HEK293 (cell line): ENCODE measurements around the gene PRDM7.

Experiments used
- KLF1 ChIP-seq: fragments of 450-650 bp; formaldehyde crosslinking; IDR thresholded peaks from 2 replicates; pipeline ENCODE4 v1.5.1; 2016; ENCODE audit warnings: missing biosample characterization, missing genetic modification characterization
- KLF16 ChIP-seq: fragments of 450-650 bp; formaldehyde crosslinking; IDR thresholded peaks from 2 replicates; pipeline ENCODE4 v1.5.1; 2017; ENCODE audit warnings: missing biosample characterization, missing genetic modification characterization
- MEIS1 ChIP-seq: sonication (generic); formaldehyde crosslinking; IDR thresholded peaks from 2 replicates; pipeline ENCODE4 v1.8.1; 2022; ENCODE audit warnings: missing genetic modification reagents, mild to moderate bottlenecking, borderline replicate concordance
- MYNN ChIP-seq: fragments of 450-650 bp; formaldehyde crosslinking; IDR thresholded peaks from 2 replicates; pipeline ENCODE4 v1.5.1; 2016; ENCODE audit warnings: missing biosample characterization, missing genetic modification characterization, borderline replicate concordance
- OVOL3 ChIP-seq: fragments of 450-650 bp; formaldehyde crosslinking; IDR thresholded peaks from 2 replicates; pipeline ENCODE4 v1.5.1; 2016; ENCODE audit warnings: missing biosample characterization, missing genetic modification characterization
- RBAK ChIP-seq: fragments of 450-650 bp; formaldehyde crosslinking; IDR thresholded peaks from 2 replicates; pipeline ENCODE4 v1.5.1; 2016; ENCODE audit warnings: missing biosample characterization, missing genetic modification characterization
- ZIC2 ChIP-seq: fragments of 450-650 bp; formaldehyde crosslinking; IDR thresholded peaks from 2 replicates; pipeline ENCODE4 v1.5.1; 2016; ENCODE audit warnings: missing biosample characterization, missing genetic modification characterization
- ZNF112 ChIP-seq: fragments of 450-650 bp; formaldehyde crosslinking; IDR thresholded peaks from 2 replicates; pipeline ENCODE4 v1.5.0; 2017; ENCODE audit warnings: missing biosample characterization, missing genetic modification characterization
- ZNF169 ChIP-seq: fragments of 450-650 bp; formaldehyde crosslinking; IDR thresholded peaks from 2 replicates; pipeline ENCODE4 v1.5.1; 2016; ENCODE audit warnings: missing biosample characterization, missing genetic modification characterization
- ZNF214 ChIP-seq: fragments of 450-650 bp; formaldehyde crosslinking; IDR thresholded peaks from 2 replicates; pipeline ENCODE4 v1.5.1; 2017; ENCODE audit warnings: missing biosample characterization, mild to moderate bottlenecking, missing genetic modification characterization, borderline replicate concordance
- ZNF221 ChIP-seq: fragments of 450-650 bp; formaldehyde crosslinking; IDR thresholded peaks from 2 replicates; pipeline ENCODE4 v1.5.1; 2017; ENCODE audit warnings: missing biosample characterization, missing genetic modification characterization, borderline replicate concordance
- ZNF302 ChIP-seq: fragments of 450-650 bp; formaldehyde crosslinking; IDR thresholded peaks from 2 replicates; pipeline ENCODE4 v1.5.1; 2016; ENCODE audit warnings: missing biosample characterization, missing genetic modification characterization, low read depth
- ZNF341 ChIP-seq: fragments of 450-650 bp; formaldehyde crosslinking; IDR thresholded peaks from 2 replicates; pipeline ENCODE4; 2016; ENCODE audit warnings: low read depth, missing biosample characterization, missing genetic modification characterization
- ZNF394 ChIP-seq: fragments of 450-650 bp; formaldehyde crosslinking; IDR thresholded peaks from 2 replicates; pipeline ENCODE4 v1.5.1; 2016; ENCODE audit warnings: missing biosample characterization, missing genetic modification characterization, mild to moderate bottlenecking, moderate library complexity, borderline replicate concordance
- ZNF654 ChIP-seq: fragments of 450-650 bp; formaldehyde crosslinking; IDR thresholded peaks from 2 replicates; pipeline ENCODE4 v1.5.1; 2016; ENCODE audit warnings: low read depth, missing biosample characterization, missing genetic modification characterization
- ZNF747 ChIP-seq: fragments of 450-650 bp; formaldehyde crosslinking; IDR thresholded peaks from 2 replicates; pipeline ENCODE4 v1.5.1; 2016; ENCODE audit warnings: missing biosample characterization, missing genetic modification characterization
- ZSCAN4 ChIP-seq: fragments of 450-650 bp; formaldehyde crosslinking; IDR thresholded peaks from 2 replicates; pipeline ENCODE4 v1.5.1; 2017; ENCODE audit warnings: missing biosample characterization, missing genetic modification characterization
- TF ChIP-seq, protein P1 (sequence below): fragments of 450-650 bp; formaldehyde crosslinking; IDR thresholded peaks from 2 replicates; pipeline ENCODE4 v1.5.1; 2016; ENCODE audit warnings: missing biosample characterization, missing genetic modification characterization
- TF ChIP-seq, protein P2 (sequence below): fragments of 450-650 bp; formaldehyde crosslinking; IDR thresholded peaks from 2 replicates; pipeline ENCODE4 v1.5.1; 2016; ENCODE audit warnings: missing biosample characterization, missing genetic modification characterization
- TF ChIP-seq, protein P3 (sequence below): fragments of 450-650 bp; formaldehyde crosslinking; IDR thresholded peaks from 2 replicates; pipeline ENCODE4 v1.5.1; 2016; ENCODE audit warnings: missing biosample characterization, missing genetic modification characterization
- TF ChIP-seq, protein P4 (sequence below): fragments of 450-650 bp; formaldehyde crosslinking; IDR thresholded peaks from 2 replicates; pipeline ENCODE4 v1.5.1; 2016; ENCODE audit warnings: missing biosample characterization, missing genetic modification characterization
- TF ChIP-seq, protein P5 (sequence below): fragments of 450-650 bp; formaldehyde crosslinking; IDR thresholded peaks from 2 replicates; pipeline ENCODE4 v1.5.1; 2016; ENCODE audit warnings: missing biosample characterization, missing genetic modification characterization
- TF ChIP-seq, protein P6 (sequence below): fragments of 450-650 bp; formaldehyde crosslinking; optimal IDR thresholded peaks from 2 replicates; pipeline ENCODE3; 2016; ENCODE audit warnings: missing biosample characterization, mild to moderate bottlenecking, missing genetic modification characterization
- TF ChIP-seq, protein P7 (sequence below): fragments of 450-650 bp; formaldehyde crosslinking; IDR thresholded peaks from 2 replicates; pipeline ENCODE4 v1.5.1; 2017; ENCODE audit warnings: missing biosample characterization, mild to moderate bottlenecking, missing genetic modification characterization, moderate library complexity

PRDM7 gene

GRCh38 chr16:90046971-90047713, 30.0 kb downstream of the PRDM7 start (continued):
- TF ChIP-seq ZNF394 (tag by site-specific recombination) = no peak
- no peak for TF ChIP-seq ZNF302 (tag by site-specific recombination)
- TF ChIP-seq RBAK (tag by site-specific recombination) = no peak
- no peak for TF ChIP-seq ZSCAN4
- no peak for TF ChIP-seq ZNF214 (tag by site-specific recombination)
- TF ChIP-seq ZNF654 (tag by site-specific recombination) = no peak
- TF ChIP-seq MEIS1 (CRISPR knock-in tag) = no peak
- no peak for TF ChIP-seq ZNF112
- TF ChIP-seq, protein P1, sequence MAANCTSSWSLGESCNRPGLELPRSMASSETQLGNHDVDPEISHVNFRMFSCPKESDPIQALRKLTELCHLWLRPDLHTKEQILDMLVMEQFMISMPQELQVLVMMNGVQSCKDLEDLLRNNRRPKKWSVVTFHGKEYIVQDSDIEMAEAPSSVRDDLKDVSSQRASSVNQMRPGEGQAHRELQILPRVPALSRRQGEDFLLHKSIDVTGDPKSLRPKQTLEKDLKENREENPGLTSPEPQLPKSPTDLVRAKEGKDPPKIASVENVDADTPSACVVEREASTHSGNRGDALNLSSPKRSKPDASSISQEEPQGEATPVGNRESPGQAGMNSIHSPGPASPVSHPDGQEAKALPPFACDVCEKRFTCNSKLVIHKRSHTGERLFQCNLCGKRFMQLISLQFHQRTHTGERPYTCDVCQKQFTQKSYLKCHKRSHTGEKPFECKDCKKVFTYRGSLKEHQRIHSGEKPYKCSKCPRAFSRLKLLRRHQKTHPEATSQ (tag by site-specific recombination) = no peak
- TF ChIP-seq ZIC2 (tag by site-specific recombination) = peak; percentile 68
- no peak for TF ChIP-seq ZNF221 (tag by site-specific recombination)
- TF ChIP-seq ZNF169 (tag by site-specific recombination) = no peak
- TF ChIP-seq ZNF341 (tag by site-specific recombination) = no peak
- TF ChIP-seq, protein P2, sequence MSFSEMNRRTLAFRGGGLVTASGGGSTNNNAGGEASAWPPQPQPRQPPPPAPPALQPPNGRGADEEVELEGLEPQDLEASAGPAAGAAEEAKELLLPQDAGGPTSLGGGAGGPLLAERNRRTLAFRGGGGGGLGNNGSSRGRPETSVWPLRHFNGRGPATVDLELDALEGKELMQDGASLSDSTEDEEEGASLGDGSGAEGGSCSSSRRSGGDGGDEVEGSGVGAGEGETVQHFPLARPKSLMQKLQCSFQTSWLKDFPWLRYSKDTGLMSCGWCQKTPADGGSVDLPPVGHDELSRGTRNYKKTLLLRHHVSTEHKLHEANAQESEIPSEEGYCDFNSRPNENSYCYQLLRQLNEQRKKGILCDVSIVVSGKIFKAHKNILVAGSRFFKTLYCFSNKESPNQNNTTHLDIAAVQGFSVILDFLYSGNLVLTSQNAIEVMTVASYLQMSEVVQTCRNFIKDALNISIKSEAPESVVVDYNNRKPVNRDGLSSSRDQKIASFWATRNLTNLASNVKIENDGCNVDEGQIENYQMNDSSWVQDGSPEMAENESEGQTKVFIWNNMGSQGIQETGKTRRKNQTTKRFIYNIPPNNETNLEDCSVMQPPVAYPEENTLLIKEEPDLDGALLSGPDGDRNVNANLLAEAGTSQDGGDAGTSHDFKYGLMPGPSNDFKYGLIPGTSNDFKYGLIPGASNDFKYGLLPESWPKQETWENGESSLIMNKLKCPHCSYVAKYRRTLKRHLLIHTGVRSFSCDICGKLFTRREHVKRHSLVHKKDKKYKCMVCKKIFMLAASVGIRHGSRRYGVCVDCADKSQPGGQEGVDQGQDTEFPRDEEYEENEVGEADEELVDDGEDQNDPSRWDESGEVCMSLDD (tag by site-specific recombination) = no peak
- no peak for TF ChIP-seq OVOL3 (tag by site-specific recombination)
- TF ChIP-seq, protein P3, sequence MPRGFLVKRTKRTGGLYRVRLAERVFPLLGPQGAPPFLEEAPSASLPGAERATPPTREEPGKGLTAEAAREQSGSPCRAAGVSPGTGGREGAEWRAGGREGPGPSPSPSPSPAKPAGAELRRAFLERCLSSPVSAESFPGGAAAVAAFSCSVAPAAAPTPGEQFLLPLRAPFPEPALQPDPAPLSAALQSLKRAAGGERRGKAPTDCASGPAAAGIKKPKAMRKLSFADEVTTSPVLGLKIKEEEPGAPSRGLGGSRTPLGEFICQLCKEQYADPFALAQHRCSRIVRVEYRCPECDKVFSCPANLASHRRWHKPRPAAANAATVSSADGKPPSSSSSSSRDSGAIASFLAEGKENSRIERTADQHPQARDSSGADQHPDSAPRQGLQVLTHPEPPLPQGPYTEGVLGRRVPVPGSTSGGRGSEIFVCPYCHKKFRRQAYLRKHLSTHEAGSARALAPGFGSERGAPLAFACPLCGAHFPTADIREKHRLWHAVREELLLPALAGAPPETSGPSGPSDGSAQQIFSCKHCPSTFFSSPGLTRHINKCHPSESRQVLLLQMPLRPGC (tag by site-specific recombination) = no peak
- no peak for TF ChIP-seq ZNF747 (tag by site-specific recombination)
- TF ChIP-seq KLF16 (tag by site-specific recombination) = no peak
- TF ChIP-seq, protein P4, sequence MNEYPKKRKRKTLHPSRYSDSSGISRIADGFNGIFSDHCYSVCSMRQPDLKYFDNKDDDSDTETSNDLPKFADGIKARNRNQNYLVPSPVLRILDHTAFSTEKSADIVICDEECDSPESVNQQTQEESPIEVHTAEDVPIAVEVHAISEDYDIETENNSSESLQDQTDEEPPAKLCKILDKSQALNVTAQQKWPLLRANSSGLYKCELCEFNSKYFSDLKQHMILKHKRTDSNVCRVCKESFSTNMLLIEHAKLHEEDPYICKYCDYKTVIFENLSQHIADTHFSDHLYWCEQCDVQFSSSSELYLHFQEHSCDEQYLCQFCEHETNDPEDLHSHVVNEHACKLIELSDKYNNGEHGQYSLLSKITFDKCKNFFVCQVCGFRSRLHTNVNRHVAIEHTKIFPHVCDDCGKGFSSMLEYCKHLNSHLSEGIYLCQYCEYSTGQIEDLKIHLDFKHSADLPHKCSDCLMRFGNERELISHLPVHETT (tag by site-specific recombination) = no peak
- TF ChIP-seq MYNN (tag by site-specific recombination) = no peak
- TF ChIP-seq, protein P5, sequence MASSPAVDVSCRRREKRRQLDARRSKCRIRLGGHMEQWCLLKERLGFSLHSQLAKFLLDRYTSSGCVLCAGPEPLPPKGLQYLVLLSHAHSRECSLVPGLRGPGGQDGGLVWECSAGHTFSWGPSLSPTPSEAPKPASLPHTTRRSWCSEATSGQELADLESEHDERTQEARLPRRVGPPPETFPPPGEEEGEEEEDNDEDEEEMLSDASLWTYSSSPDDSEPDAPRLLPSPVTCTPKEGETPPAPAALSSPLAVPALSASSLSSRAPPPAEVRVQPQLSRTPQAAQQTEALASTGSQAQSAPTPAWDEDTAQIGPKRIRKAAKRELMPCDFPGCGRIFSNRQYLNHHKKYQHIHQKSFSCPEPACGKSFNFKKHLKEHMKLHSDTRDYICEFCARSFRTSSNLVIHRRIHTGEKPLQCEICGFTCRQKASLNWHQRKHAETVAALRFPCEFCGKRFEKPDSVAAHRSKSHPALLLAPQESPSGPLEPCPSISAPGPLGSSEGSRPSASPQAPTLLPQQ (tag by site-specific recombination) = peak; percentile 49; the same call in 1 of the 2 replicates
- TF ChIP-seq KLF1 (tag by site-specific recombination) = peak; percentile 34; the same call in 1 of the 2 replicates
- TF ChIP-seq, protein P6, sequence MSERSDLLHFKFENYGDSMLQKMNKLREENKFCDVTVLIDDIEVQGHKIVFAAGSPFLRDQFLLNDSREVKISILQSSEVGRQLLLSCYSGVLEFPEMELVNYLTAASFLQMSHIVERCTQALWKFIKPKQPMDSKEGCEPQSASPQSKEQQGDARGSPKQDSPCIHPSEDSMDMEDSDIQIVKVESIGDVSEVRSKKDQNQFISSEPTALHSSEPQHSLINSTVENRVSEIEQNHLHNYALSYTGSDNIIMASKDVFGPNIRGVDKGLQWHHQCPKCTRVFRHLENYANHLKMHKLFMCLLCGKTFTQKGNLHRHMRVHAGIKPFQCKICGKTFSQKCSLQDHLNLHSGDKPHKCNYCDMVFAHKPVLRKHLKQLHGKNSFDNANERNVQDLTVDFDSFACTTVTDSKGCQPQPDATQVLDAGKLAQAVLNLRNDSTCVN (tag by site-specific recombination) = peak; percentile 16
- TF ChIP-seq, protein P7, sequence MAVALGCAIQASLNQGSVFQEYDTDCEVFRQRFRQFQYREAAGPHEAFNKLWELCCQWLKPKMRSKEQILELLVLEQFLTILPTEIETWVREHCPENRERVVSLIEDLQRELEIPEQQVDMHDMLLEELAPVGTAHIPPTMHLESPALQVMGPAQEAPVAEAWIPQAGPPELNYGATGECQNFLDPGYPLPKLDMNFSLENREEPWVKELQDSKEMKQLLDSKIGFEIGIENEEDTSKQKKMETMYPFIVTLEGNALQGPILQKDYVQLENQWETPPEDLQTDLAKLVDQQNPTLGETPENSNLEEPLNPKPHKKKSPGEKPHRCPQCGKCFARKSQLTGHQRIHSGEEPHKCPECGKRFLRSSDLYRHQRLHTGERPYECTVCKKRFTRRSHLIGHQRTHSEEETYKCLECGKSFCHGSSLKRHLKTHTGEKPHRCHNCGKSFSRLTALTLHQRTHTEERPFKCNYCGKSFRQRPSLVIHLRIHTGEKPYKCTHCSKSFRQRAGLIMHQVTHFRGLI (tag by site-specific recombination) = no peak
